ENCODE data around the gene RPS6KA4. TPM values are rescaled to one million over a fixed set of nuclear protein-coding genes. Genes with fewer than 3 reads are reported as not detected.

The RPS6KA4 gene
- total and polyA plus RNA-seq, 2 of the 13 experiments (the other 11 are each of a cell fraction or from before 2014, with no cell fraction given) = 8.9 to 14.2 TPM

DNA sequence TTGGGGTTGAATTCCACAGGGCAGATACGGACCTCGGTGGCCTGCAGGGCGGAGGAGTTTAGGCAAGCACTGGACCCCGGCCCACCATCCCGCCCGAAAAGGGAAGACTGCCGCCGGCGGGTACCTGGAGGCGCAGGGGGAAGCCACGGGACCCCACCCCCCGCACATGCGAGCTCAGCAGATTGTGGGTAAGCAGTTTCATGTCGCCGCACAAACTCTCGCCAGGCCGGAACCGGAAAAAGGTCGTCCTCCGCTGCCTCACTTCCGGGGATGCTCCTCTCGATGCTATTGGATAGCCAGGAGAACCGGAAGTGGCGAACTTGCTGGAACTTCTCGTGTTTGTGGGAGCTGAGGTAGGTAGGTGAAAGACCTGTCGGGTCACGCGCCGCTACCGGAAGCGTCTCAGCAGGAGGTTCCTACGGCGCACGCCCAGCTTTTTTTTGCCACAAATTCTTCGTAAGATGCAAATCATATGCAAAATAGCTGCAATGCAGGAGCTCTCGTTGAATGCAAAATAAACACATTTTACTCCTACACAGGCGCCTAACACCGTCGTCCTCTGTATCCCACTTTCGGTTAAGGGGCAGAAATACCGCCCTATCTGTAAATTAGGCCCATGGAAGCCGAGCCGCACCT lies 41.5 kb upstream of the RPS6KA4 start, which contains the start of gene TRMT112 (continued):
- TF ChIP-seq, protein P1, sequence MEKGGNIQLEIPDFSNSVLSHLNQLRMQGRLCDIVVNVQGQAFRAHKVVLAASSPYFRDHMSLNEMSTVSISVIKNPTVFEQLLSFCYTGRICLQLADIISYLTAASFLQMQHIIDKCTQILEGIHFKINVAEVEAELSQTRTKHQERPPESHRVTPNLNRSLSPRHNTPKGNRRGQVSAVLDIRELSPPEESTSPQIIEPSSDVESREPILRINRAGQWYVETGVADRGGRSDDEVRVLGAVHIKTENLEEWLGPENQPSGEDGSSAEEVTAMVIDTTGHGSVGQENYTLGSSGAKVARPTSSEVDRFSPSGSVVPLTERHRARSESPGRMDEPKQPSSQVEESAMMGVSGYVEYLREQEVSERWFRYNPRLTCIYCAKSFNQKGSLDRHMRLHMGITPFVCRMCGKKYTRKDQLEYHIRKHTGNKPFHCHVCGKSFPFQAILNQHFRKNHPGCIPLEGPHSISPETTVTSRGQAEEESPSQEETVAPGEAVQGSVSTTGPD (CRISPR knock-in tag; IDR thresholded peaks at IDR 0.05) = no peak
- no peak for TF ChIP-seq PCBP2 (optimal IDR thresholded peaks at IDR 0.05; ENCODE audit: low read depth, low read length, poor library complexity, severe bottlenecking)
- TF ChIP-seq BORCS8-MEF2B (CRISPR knock-in tag; IDR thresholded peaks at IDR 0.05) = peak; percentile 56; the same call in 1 of the 2 replicates
- TF ChIP-seq ZNF124 (CRISPR knock-in tag; IDR thresholded peaks at IDR 0.05) = no peak; the same call in 1 of the 2 replicates
- no peak for TF ChIP-seq RNF2 (conservative IDR thresholded peaks at IDR 0.05; ENCODE audit: low read depth)
- no peak for TF ChIP-seq GATA4 (IDR thresholded peaks at IDR 0.05; ENCODE audit: borderline replicate concordance, low read depth)
- TF ChIP-seq, protein P2, sequence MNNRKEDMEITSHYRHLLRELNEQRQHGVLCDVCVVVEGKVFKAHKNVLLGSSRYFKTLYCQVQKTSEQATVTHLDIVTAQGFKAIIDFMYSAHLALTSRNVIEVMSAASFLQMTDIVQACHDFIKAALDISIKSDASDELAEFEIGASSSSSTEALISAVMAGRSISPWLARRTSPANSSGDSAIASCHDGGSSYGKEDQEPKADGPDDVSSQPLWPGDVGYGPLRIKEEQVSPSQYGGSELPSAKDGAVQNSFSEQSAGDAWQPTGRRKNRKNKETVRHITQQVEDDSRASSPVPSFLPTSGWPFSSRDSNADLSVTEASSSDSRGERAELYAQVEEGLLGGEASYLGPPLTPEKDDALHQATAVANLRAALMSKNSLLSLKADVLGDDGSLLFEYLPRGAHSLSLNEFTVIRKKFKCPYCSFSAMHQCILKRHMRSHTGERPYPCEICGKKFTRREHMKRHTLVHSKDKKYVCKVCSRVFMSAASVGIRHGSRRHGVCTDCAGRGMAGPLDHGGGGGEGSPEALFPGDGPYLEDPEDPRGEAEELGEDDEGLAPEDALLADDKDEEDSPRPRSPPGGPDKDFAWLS (CRISPR knock-in tag; IDR thresholded peaks at IDR 0.05; ENCODE audit: borderline replicate concordance) = no peak
- TF ChIP-seq, protein P3, sequence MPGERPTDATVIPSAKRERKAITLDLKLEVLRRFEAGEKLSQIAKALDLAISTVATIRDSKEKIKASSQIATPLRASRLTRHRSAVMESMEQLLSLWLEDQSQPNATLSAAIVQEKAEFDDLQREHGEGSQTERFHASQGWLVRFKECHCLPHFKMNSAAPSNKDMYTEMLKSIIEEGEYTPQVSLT (CRISPR knock-in tag; IDR thresholded peaks at IDR 0.05; ENCODE audit: borderline replicate concordance, low read depth) = no peak
- TF ChIP-seq POLR2G (IDR thresholded peaks at IDR 0.05; ENCODE audit: low read depth, low read length) = peak; percentile 89
- no peak; the same call in 1 of the 2 replicates for TF ChIP-seq NCOA2 (CRISPR knock-in tag; IDR thresholded peaks at IDR 0.05)
- no peak for TF ChIP-seq FOXA1 (IDR thresholded peaks at IDR 0.05)
- no peak for TF ChIP-seq FOXA1 (CRISPR knock-in tag; IDR thresholded peaks at IDR 0.05)
- TF ChIP-seq ARID2 (CRISPR knock-in tag; IDR thresholded peaks at IDR 0.05; ENCODE audit: borderline replicate concordance) = no peak
- no peak; the same call in none of the 2 replicates for TF ChIP-seq MXD4 (CRISPR knock-in tag; IDR thresholded peaks at IDR 0.05)
- no peak for TF ChIP-seq SKI (IDR thresholded peaks at IDR 0.05; ENCODE audit: partially characterized antibody)
- peak; percentile 64 for TF ChIP-seq PHF8 (CRISPR knock-in tag; IDR thresholded peaks at IDR 0.05)
- TF ChIP-seq, protein P4, sequence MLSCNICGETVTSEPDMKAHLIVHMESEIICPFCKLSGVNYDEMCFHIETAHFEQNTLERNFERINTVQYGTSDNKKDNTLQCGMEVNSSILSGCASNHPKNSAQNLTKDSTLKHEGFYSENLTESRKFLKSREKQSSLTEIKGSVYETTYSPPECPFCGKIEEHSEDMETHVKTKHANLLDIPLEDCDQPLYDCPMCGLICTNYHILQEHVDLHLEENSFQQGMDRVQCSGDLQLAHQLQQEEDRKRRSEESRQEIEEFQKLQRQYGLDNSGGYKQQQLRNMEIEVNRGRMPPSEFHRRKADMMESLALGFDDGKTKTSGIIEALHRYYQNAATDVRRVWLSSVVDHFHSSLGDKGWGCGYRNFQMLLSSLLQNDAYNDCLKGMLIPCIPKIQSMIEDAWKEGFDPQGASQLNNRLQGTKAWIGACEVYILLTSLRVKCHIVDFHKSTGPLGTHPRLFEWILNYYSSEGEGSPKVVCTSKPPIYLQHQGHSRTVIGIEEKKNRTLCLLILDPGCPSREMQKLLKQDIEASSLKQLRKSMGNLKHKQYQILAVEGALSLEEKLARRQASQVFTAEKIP (CRISPR knock-in tag; IDR thresholded peaks at IDR 0.05; ENCODE audit: borderline replicate concordance) = no peak
- peak; percentile 78; the same call in 1 of the 2 replicates for TF ChIP-seq YEATS2 (CRISPR knock-in tag; IDR thresholded peaks at IDR 0.05; ENCODE audit: borderline replicate concordance)
- TF ChIP-seq, protein P5, sequence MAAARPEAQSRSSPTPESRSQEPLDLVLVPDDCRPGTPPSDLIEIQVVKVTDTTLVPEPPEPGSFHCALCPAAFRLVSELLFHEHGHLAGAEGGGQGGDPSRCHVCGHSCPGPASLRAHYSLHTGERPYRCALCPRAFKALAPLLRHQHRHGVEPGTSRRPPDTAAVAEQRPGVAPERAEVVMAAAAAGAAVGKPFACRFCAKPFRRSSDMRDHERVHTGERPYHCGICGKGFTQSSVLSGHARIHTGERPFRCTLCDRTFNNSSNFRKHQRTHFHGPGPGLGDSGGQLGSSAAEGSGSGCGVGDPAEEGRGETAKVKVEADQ (CRISPR knock-in tag; IDR thresholded peaks at IDR 0.05; ENCODE audit: borderline replicate concordance) = peak; percentile 100
